ENCODE results near the gene ITM2C.
A peak's percentile ranks its signal among the peaks of the same experiment; 100 is the strongest.

ITM2C gene

GRCh38 chr2:230873661-230874401 is 9.1 kb downstream of the ITM2C start:
- DNase-seq (ENCODE audit: low spot score) = no peak

- DNase-seq (ENCODE audit: low spot score) = no peak
These were observed 9.7 kb downstream of the ITM2C start for GRCh38 chr2:230874456-230874855.

- no peak for DNase-seq (ENCODE audit: low spot score)
These were observed 10.1 kb downstream of the ITM2C start for GRCh38 chr2:230874876-230875275.

- no peak for DNase-seq (ENCODE audit: low spot score)
These were observed 10.9 kb downstream of the ITM2C start for GRCh38 chr2:230875347-230876315.

- no peak for DNase-seq (ENCODE audit: low spot score)
These were observed 12.5 kb downstream of the ITM2C start for GRCh38 chr2:230877116-230877758.

- no peak for DNase-seq (ENCODE audit: low spot score)
These were observed 13.2 kb downstream of the ITM2C start for GRCh38 chr2:230877759-230878598.

GRCh38 chr2:230878599-230879188 is 14.0 kb downstream of the ITM2C start:
- no peak for DNase-seq (ENCODE audit: low spot score)

- DNase-seq (ENCODE audit: low spot score) = no peak
These were observed 14.6 kb downstream of the ITM2C start for GRCh38 chr2:230879271-230879882.

- DNase-seq (ENCODE audit: low spot score) = no peak
These were observed 15.1 kb downstream of the ITM2C start for GRCh38 chr2:230879891-230880290.

GRCh38 chr2:230881840-230882239 is 17.1 kb downstream of the ITM2C start:
- DNase-seq (ENCODE audit: low spot score) = no peak

- DNase-seq (ENCODE audit: low spot score) = peak; percentile 86
These were observed 20.9 kb downstream of the ITM2C start for GRCh38 chr2:230885463-230886130.

- DNase-seq (ENCODE audit: low spot score) = no peak
These were observed 21.5 kb downstream of the ITM2C start for GRCh38 chr2:230886206-230886605.

- DNase-seq (ENCODE audit: low spot score) = no peak
These were observed 21.9 kb downstream of the ITM2C start for GRCh38 chr2:230886671-230887071.

- no peak for DNase-seq (ENCODE audit: low spot score)
These were observed 22.6 kb downstream of the ITM2C start for GRCh38 chr2:230887342-230887741.

GRCh38 chr2:230888824-230889400 is 24.2 kb downstream of the ITM2C start:
- no peak for DNase-seq (ENCODE audit: low spot score)

- DNase-seq (ENCODE audit: low spot score) = no peak
These were observed 25.3 kb downstream of the ITM2C start for GRCh38 chr2:230889911-230890601.

- no peak for DNase-seq (ENCODE audit: low spot score)
These were observed 25.9 kb downstream of the ITM2C start for GRCh38 chr2:230890646-230891045.

GRCh38 chr2:230891064-230891463 is 26.3 kb downstream of the ITM2C start:
- no peak for DNase-seq (ENCODE audit: low spot score)

GRCh38 chr2:230891509-230891908 is 26.8 kb downstream of the ITM2C start:
- no peak for DNase-seq (ENCODE audit: low spot score)

All from cerebellar cortex (tissue), 1 donor.